CD4-positive, alpha-beta T cell treated with Interferon alpha-2 for 1 hour (primary cell): ENCODE results near the gene ZCWPW1.

ENCODE experiments used
- DNase-seq, 2 donors: peaks; one replicate each; pipeline ENCODE4 v3.0.0-alpha.2; 2020 to 2022

ZCWPW1 gene

GRCh38 chr7:100432053-100432452, 3.5 kb upstream of the ZCWPW1 start:
- DNase-seq = no peak

GRCh38 chr7:100431286-100431735, 2.8 kb upstream of the ZCWPW1 start:
- DNase-seq = no peak

- peak; percentile 40 to 55 for DNase-seq
These were observed 2.2 kb upstream of the ZCWPW1 start for GRCh38 chr7:100430493-100431285.

- DNase-seq = peak; percentile 94 to 95
These were observed 1.4 kb upstream of the ZCWPW1 start, which contains the start of gene MEPCE for GRCh38 chr7:100429637-100430492. TSS of gene MEPCE (plus strand) at chr7:100429831. CDS start at chr7:100430019, 188 bp downstream.

- peak; percentile 100 for DNase-seq
These were observed 599 bp upstream of the ZCWPW1 start for GRCh38 chr7:100428967-100429636.

- DNase-seq = no peak
These were observed 723 bp downstream of the ZCWPW1 start for GRCh38 chr7:100427762-100428198.

- DNase-seq = no peak
These were observed 2.0 kb downstream of the ZCWPW1 start for GRCh38 chr7:100426516-100426915.

GRCh38 chr7:100425347-100425746, 3.2 kb downstream of the ZCWPW1 start:
- no peak for DNase-seq

- no peak for DNase-seq
These were observed 5.2 kb downstream of the ZCWPW1 start for GRCh38 chr7:100423315-100423714.

- DNase-seq = no peak
These were observed 8.8 kb downstream of the ZCWPW1 start for GRCh38 chr7:100419660-100420226.

GRCh38 chr7:100418930-100419659, 9.4 kb downstream of the ZCWPW1 start:
- DNase-seq = no peak

- DNase-seq = no peak
These were observed 13.1 kb downstream of the ZCWPW1 start for GRCh38 chr7:100415448-100415847.

- no peak for DNase-seq
These were observed 14.6 kb downstream of the ZCWPW1 start for GRCh38 chr7:100413889-100414288.

GRCh38 chr7:100413346-100413745, 15.2 kb downstream of the ZCWPW1 start:
- no peak for DNase-seq

- no peak for DNase-seq
These were observed 17.4 kb downstream of the ZCWPW1 start for GRCh38 chr7:100411101-100411500.

- DNase-seq = peak; percentile 57 to 80
These were observed 21.0 kb downstream of the ZCWPW1 start for GRCh38 chr7:100407285-100408180.

GRCh38 chr7:100406767-100407166, 21.7 kb downstream of the ZCWPW1 start:
- no peak for DNase-seq

GRCh38 chr7:100402241-100402640, 26.3 kb downstream of the ZCWPW1 start:
- DNase-seq = no peak

GRCh38 chr7:100401811-100402210, 26.7 kb downstream of the ZCWPW1 start:
- no peak for DNase-seq

- peak in 1 of 2 donors; percentile 8 for DNase-seq
These were observed 27.8 kb downstream of the ZCWPW1 start for GRCh38 chr7:100400656-100401055.

GRCh38 chr7:100400041-100400440, 28.5 kb downstream of the ZCWPW1 start:
- no peak for DNase-seq
